Right renal cortex interstitium (tissue), 3 donors: ENCODE results near the gene PLD5. TPM values are rescaled to one million over a fixed set of nuclear protein-coding genes. Genes with fewer than 3 reads are reported as not detected.
A peak's percentile ranks its signal among the peaks of the same experiment; 100 is the strongest.
"Not testable (repeated sequence)": the region's sequence is repeated elsewhere in the genome, so short reads cannot be mapped to it uniquely, and the experiment has no call there.

ENCODE experiments used
- DNase-seq, 3 donors: peaks; one replicate each; pipeline ENCODE4 v3.0.0-alpha.2; 2013; ENCODE audit warnings: low read depth in 3 of 3, low spot score in 2 of 3
- polyA plus RNA-seq, 3 donors: library from polyadenylated mRNA; unstranded; fragments of 120-200 nt; gene quantifications; one replicate each; pipeline ENCODE4 v1.2.1, GENCODE V29; 2013; ENCODE audit not compliant: insufficient read length in 3 of 3

Gene PLD5
- polyA plus RNA-seq, 3 donors = 0.94 to 1.5 (median 1.4) TPM

DNA sequence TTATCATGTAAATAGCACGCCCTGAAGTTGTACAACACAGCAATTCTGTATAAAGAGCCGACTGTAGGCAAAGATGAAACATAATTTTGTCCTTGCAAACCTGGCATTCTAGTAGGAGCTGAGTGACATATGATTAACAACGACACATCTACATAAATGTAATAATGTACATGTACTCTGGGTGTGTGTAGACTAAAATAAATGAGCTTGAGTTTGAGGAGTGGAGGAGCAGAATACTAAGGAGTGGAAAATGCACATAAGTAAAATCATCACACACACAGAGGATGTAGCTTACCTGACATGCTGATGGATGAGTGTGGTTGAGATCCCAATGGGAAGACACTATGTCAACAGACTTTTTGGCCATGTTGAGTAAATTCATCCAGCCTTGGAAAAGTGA, 236.4 kb downstream of the PLD5 start:
- not testable (repeated sequence) for DNase-seq

GRCh38 chr1:242282758-242283485, 241.6 kb downstream of the PLD5 start:
- not testable (repeated sequence) for DNase-seq

GRCh38 chr1:242278406-242278805, 246.1 kb downstream of the PLD5 start:
- not testable (repeated sequence) for DNase-seq

- DNase-seq = not testable (repeated sequence)
These were observed 247.7 kb downstream of the PLD5 start for GRCh38 chr1:242276769-242277168.

DNA sequence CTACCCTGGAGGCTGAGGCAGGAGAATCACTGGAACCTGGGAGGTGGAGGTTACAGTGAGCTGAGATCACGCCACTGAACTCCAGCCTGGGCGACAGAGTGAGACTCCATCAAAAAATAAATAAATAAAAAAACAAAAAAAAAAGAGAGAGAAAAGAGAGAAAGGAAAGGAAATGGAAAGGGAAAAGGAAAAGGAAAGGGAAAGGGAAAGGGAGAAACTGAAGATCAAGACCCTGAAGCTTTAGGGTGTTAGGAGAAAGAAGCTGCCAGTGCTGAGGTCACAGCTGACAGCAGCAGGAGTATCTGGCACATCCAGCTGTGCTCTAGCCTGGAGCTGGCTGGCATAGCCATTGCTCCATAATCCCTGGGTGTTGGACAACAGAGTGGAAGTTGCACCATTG, 257.5 kb downstream of the PLD5 start:
- not testable (repeated sequence) for DNase-seq

DNA sequence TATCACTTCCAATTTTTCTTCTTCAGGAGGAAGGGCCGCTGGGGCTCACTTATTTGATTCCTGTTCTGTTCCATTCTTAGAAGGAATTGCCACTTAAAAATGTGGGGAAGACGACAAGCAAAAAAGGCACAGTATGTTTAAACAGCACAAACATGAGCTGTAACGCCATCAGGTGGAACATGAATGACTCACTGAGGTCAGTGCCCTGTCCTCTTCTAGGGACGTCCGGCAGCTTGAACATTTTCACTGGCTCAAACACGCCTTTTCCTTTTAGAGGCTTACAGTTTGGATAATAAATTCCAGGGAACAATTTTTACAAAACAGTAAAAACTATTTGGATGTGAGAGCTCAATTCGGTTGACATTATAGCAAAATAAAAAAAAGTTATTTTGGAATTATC, 260.1 kb downstream of the PLD5 start:
- DNase-seq = not testable (repeated sequence)

GRCh38 chr1:242245255-242245654, 279.2 kb downstream of the PLD5 start:
- no peak for DNase-seq

DNA sequence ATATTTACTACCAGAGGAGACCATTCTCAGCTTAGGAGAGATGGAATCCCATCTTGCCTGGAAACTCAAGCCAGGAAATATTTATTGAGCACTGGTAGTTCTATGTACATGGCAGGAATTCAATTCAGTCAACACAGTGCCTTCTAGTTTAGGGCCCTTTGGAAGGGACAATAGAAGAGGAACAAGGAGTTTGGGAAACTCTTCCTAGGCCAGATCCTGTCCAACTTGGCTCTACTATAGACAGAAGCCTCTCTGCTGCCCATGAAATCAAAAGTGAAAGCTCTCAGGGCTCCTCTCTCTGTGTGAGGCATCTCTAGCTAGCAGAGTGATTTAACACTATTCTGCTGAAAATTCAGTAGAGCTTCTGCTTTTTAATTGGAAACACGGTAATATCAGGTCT, 281.0 kb downstream of the PLD5 start:
- DNase-seq = no peak

DNA sequence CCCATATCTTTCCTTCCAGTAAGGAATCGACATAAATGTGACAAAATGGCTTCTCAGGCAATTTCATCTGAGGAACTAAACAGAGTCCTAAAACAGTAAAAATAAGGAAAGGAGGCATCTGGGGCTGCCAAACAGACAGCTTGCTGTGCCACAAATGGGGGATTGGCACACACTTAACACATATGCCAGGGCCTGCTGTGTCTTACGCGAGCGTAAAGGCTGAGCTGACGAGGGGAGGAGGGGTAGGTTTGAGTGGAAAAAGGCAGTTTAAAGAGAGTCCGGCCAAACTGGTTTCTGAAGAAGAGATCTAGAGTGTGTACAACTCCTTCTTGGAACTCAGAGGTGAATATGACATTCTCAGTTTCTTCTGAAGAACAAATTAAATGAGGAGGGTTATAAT, 281.5 kb downstream of the PLD5 start:
- no peak for DNase-seq

DNA sequence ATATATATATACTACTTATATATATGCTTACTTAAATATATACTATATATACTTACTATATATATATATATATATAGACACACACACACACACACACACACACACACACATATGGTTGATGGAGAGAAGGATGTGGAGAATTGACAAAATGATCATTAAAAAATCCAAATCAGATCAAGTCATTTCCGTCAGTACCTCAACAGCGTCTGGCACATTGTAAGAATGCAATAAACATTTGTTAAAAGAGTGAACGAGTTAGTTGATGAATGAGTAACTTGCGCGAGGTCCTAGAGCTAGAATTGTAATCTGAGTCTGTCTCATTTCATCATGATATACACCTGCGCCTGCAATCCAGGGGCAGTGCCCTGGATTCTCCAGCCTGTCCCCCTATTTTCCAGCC, 282.6 kb downstream of the PLD5 start:
- no peak for DNase-seq

DNA sequence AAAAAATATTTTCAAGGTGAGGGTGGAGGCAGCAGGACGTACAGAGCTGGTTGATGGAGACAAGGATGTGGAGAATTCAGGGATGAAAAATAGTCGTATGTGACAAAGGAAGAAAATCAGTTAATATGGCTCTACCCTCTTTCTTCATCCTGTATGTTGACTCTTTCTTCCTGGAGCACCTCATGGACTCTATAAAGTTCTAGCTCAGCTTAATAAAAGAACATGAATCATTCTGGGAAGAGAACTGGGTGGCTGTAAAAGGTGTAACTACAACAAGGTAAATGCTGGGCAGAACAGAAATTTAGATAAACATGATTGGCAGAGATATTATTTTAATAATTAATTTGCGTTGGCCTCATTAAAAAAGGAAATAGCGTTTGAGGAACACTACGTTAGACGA, 283.8 kb downstream of the PLD5 start:
- no peak for DNase-seq

GRCh38 chr1:242240077-242240476, 284.4 kb downstream of the PLD5 start:
- DNase-seq = peak; percentile 25 to 45 (median 38)

GRCh38 chr1:242239398-242239797, 285.1 kb downstream of the PLD5 start:
- no peak for DNase-seq

- DNase-seq = no peak
These were observed 287.4 kb downstream of the PLD5 start for GRCh38 chr1:242237051-242237450.

GRCh38 chr1:242228991-242229390, 295.5 kb downstream of the PLD5 start:
- no peak for DNase-seq

- no peak for DNase-seq
These were observed 298.5 kb downstream of the PLD5 start for GRCh38 chr1:242225767-242226573.

GRCh38 chr1:242224878-242225766, 299.4 kb downstream of the PLD5 start:
- not testable (repeated sequence) for DNase-seq

GRCh38 chr1:242224461-242224860, 300.0 kb downstream of the PLD5 start:
- DNase-seq = no peak

DNA sequence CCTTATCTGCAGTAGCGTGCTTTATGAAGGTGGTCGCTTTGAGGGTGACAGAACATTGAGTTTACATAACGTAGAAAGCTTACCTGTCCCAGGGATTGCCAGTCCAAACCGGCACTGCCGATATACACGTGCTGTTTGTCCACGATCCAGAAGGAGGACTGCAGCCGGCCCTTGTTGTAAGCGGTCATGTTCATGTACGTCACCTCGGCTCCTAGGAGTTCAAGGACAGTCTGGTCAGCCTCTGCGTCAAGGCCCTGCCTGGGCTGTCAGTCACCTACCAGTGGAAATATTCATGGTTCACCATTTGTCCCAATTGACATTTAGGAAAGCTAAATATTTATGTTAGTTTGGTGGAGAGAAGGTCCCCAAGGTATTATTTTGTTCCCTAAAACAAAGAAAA, 304.6 kb downstream of the PLD5 start:
- DNase-seq = no peak

DNA sequence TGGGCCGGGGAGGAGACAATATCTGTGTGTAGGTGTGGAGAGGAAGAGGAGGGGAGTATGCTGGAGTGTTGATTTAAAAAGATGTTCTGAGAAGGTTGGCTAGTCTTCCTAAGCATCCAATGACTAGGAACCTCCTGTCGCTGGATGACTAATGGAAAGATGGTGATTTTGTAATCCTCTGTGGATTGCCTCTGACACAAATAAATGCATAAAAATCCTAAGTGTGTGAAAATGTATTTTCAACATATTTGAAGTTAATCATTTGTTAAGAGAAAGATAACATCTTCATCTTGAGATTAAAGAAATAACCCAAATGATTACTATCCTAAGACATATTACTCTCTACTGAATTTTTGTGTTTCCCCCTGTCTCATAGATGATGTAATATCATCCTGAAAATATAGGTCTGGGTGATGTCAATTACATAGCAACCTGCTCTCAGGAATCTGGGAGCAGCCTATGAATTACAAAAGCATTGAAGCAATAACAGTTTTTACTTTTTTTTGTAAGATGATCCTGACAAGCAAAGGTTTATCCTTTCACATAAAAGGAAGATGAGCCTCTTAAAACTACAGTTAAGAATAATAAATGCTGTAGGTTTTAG, 305.1 kb downstream of the PLD5 start:
- DNase-seq = no peak

DNA sequence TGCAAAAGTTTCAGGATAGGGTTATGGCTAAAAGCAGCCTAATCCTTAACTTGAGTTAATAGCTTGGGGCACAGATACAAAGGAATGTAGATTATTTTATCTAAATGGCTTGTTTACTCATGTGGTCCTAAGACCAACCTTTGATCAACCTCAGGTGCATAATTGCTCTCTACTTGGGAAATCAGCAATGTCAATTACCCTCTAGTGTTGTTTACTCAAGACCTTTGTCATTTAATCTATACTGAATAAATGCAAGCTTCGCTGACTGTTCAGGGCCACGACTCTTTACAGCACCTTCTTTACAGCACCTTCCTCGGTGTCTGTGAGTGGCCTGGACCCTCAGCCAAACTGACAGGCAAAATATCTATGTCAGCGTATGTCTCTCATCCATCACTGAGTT, 308.1 kb downstream of the PLD5 start:
- no peak for DNase-seq
